K562 (cell line): ENCODE results near the gene MPLKIP. TPM values are rescaled to one million over a fixed set of nuclear protein-coding genes. Genes with fewer than 3 reads are reported as not detected.
A peak's percentile ranks its signal among the peaks of the same experiment; 100 is the strongest.

Experiments
- C11orf30 ChIP-seq: fragments of 450-650 bp; IDR thresholded peaks from 2 replicates; pipeline ENCODE4 v1.6.1; 2016; ENCODE audit warnings: low read depth, mild to moderate bottlenecking
- EGR1 ChIP-seq: fragments of 450-650 bp; conservative IDR thresholded peaks from 2 replicates; pipeline ENCODE4 v1.6.1; 2017; ENCODE audit warnings: mild to moderate bottlenecking
- ELF1 ChIP-seq: fragments of 200-800 bp; sonication (Bioruptor generic); IDR thresholded peaks from 2 replicates; pipeline ENCODE4 v1.6.1; 2016; ENCODE audit warnings: missing genetic modification characterization, missing compliant biosample characterization
- GMEB1 ChIP-seq: fragments of 250-450 bp; sonication (Bioruptor Pico); IDR thresholded peaks from 2 replicates; pipeline ENCODE4 v1.4.0; 2020; ENCODE audit warnings: mild to moderate bottlenecking
- HNRNPH1 ChIP-seq: fragments of 200-400 bp; formaldehyde crosslinking; optimal IDR thresholded peaks from 2 replicates; pipeline ENCODE3; 2017; ENCODE audit warnings: low read depth, mild to moderate bottlenecking, low read length, moderate library complexity
- KLF10 ChIP-seq: fragments of 250-450 bp; sonication (Bioruptor Pico); IDR thresholded peaks from 2 replicates; pipeline ENCODE4 v1.6.1; 2021; ENCODE audit warnings: matching md5 sums
- MAX ChIP-seq: sonication (generic); formaldehyde crosslinking; IDR thresholded peaks from 2 replicates; pipeline ENCODE4 v1.9.0; 2022; ENCODE audit warnings: mild to moderate bottlenecking, missing genetic modification reagents
- MYC ChIP-seq, 2 experiments: fragments of 250-450 bp in 1 of 2; sonication (Bioruptor Pico) in 1 of 2; IDR thresholded peaks; 2 replicates each; pipeline versions ENCODE4 v1.5.1 to v1.6.1; 2012 to 2021; ENCODE audit warnings: low read depth in 2 of 2, borderline replicate concordance in 1 of 2, improper control_type of control experiment in 1 of 2, low read length in 1 of 2, mild to moderate bottlenecking in 1 of 2, moderate library complexity in 1 of 2
- NR4A1 ChIP-seq, 2 experiments: fragments of 250-450 bp in 1 of 2; fragments of 450-650 bp in 1 of 2; sonication (Bioruptor Pico) in 1 of 2; IDR thresholded peaks; 2 replicates each; pipeline versions ENCODE4 v1.4.0 to v1.6.1; 2016 to 2020; ENCODE audit warnings: mild to moderate bottlenecking in 2 of 2, missing compliant biosample characterization in 1 of 2, missing genetic modification characterization in 1 of 2, moderate library complexity in 1 of 2
- RCOR1 ChIP-seq, 2 experiments: IDR thresholded peaks; 2 replicates each; pipeline ENCODE4 v1.6.1; 2012; ENCODE audit warnings: low read depth in 2 of 2, low read length in 2 of 2, borderline replicate concordance in 1 of 2, improper control_type of control experiment in 1 of 2
- RREB1 ChIP-seq: fragments of 250-450 bp; sonication (Bioruptor Pico); IDR thresholded peaks from 2 replicates; pipeline ENCODE4 v1.4.0; 2020
- SMARCE1 ChIP-seq: fragments of 450-650 bp; IDR thresholded peaks from 2 replicates; pipeline ENCODE4 v1.7.1; 2016; ENCODE audit warnings: mild to moderate bottlenecking
- ZFX ChIP-seq: sonication (generic); formaldehyde crosslinking; IDR thresholded peaks from 2 replicates; pipeline ENCODE4 v1.8.0; 2022; ENCODE audit warnings: mild to moderate bottlenecking, missing genetic modification reagents, moderate library complexity
- ZNF644 ChIP-seq: fragments of 200-800 bp; sonication (Bioruptor generic); IDR thresholded peaks from 2 replicates; pipeline ENCODE4 v1.6.1; 2016; ENCODE audit warnings: low read depth, missing genetic modification characterization, missing compliant biosample characterization
- polyA plus RNA-seq, 8 experiments: library from polyadenylated mRNA; depleted of rRNA in 4 of 8; stranded (reverse) in 5 of 8; unstranded in 3 of 8; fragments of >200 nt; fragmentation: Nextera tagmentation in 2 of 8; fragmentation: Illumina TruSeq in 1 of 8; extraction: Ambion mirVana in 2 of 8; extraction: Trizol in 1 of 8; gene quantifications; 2 replicates each; pipeline versions ENCODE4 v1.2.1 to v1.2.3, GENCODE V29; 2011 to 2014; ENCODE audit warnings: inconsistent platforms in 1 of 8, missing spikeins in 1 of 8
- total RNA-seq, 7 experiments: library from RNA; depleted of rRNA in 6 of 7; stranded (reverse); fragments of >200 nt in 6 of 7; fragmentation: Illumina TruSeq in 2 of 7; extraction: Trizol in 2 of 7; gene quantifications; 2 replicates each; pipeline versions ENCODE4 v1.2.1 to v1.2.3, GENCODE V29; 2011 to 2021; ENCODE audit warnings: low replicate concordance in 1 of 7
- TF ChIP-seq, protein P1 (sequence below): sonication (generic); formaldehyde crosslinking; IDR thresholded peaks from 2 replicates; pipeline ENCODE4 v1.8.1; 2023; ENCODE audit warnings: mild to moderate bottlenecking, missing genetic modification reagents

MPLKIP gene
- total and polyA plus RNA-seq, 9 of the 15 experiments (the other 6 are each of a cell fraction or from before 2014, with no cell fraction given) = 5.6 to 127 (median 44.2) TPM

DNA sequence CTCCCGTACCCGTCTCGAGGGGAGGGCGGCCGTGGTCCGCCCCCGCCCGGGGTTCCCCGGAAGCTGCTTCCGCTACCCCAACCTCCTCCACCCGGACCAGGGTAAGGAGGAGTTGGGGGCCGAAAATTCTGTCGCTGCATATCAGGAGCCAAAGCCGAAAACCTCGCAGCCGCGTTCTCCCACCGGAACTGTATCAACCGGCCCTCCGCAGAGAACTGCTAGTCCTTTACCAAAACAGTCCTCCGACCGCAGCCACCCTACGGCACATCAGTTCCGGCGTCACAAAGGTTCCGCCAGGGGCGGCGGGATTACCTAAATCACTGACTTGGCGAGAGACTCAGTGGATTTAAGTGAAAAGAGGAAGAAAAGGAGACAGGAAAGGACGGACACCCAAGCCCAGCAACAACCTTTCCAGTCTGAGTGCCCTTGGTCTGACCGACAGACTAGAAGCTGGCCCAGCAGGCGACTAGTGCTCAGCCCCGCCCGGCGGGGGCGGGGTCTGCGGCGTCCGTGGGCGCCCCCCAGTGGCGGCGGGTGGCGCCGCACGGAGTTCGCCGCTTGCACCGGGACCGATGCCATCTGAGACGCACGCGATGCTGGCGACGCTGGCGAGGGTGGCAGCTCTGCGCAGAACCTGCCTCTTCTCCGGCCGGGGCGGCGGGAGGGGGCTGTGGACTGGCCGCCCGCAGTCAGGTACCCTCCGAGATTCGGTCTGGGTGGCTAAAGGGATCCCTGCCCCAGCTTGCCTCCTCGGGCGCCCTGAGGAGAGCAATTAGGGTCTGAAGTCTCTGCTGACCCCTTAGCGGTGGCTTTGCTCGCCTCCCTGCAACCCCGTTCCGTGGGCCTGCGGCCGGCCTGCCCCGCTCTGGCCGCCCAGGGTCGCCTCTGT is at the start of gene MPLKIP, which contains the start of gene SUGCT (continued):
- no peak for TF ChIP-seq NR4A1 (CRISPR knock-in tag; IDR thresholded peaks at IDR 0.05)
- peak; percentile 86 for TF ChIP-seq NR4A1 (tag; IDR thresholded peaks at IDR 0.05)
- TF ChIP-seq EGR1 = peak; percentile 47
- TF ChIP-seq C11orf30 = peak; percentile 96
- TF ChIP-seq, protein P1, sequence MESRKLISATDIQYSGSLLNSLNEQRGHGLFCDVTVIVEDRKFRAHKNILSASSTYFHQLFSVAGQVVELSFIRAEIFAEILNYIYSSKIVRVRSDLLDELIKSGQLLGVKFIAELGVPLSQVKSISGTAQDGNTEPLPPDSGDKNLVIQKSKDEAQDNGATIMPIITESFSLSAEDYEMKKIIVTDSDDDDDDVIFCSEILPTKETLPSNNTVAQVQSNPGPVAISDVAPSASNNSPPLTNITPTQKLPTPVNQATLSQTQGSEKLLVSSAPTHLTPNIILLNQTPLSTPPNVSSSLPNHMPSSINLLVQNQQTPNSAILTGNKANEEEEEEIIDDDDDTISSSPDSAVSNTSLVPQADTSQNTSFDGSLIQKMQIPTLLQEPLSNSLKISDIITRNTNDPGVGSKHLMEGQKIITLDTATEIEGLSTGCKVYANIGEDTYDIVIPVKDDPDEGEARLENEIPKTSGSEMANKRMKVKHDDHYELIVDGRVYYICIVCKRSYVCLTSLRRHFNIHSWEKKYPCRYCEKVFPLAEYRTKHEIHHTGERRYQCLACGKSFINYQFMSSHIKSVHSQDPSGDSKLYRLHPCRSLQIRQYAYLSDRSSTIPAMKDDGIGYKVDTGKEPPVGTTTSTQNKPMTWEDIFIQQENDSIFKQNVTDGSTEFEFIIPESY (CRISPR knock-in tag) = no peak
- peak in 1 of 2 experiments; percentile 53; a peak in 1 of 4 replicates for TF ChIP-seq RCOR1 (IDR thresholded peaks at IDR 0.05; ENCODE audit: borderline replicate concordance in 1 of 2, low read depth in 2 of 2, low read length in 2 of 2)
- peak; percentile 54 for TF ChIP-seq GMEB1
- TF ChIP-seq SMARCE1 = no peak
- peak; percentile 96 for TF ChIP-seq ZFX (CRISPR knock-in tag)
- TF ChIP-seq HNRNPH1 = no peak
- 0 out of 2 replicates have a peak, but pooled peaks have one; percentile 6 for TF ChIP-seq ZNF644 (tag)
- peak; percentile 72 for TF ChIP-seq MYC (IDR thresholded peaks at IDR 0.05; ENCODE audit: low read depth, low read length)
- peak; percentile 78 for TF ChIP-seq MYC (CRISPR knock-in tag; IDR thresholded peaks at IDR 0.05; ENCODE audit: borderline replicate concordance, low read depth)
- TF ChIP-seq ELF1 (tag) = peak; percentile 27; the same call in 1 of the 2 replicates
- peak; percentile 46; the same call in 1 of the 2 replicates for TF ChIP-seq MAX (CRISPR knock-in tag)
- TF ChIP-seq KLF10 (CRISPR knock-in tag) = no peak
- TF ChIP-seq RREB1 (CRISPR knock-in tag) = 0 out of 2 replicates have a peak, but pooled peaks have one; percentile 19
- TF ChIP-seq, all 486 proteins: peak for 182
